ENCODE measurements around the gene ALOX15B. TPM values are rescaled to one million over a fixed set of nuclear protein-coding genes. Genes with fewer than 3 reads are reported as not detected.

The ALOX15B gene
- total and polyA plus RNA-seq, 10 of the 15 experiments (the other 5 are each of a cell fraction or from before 2014, with no cell fraction given) = 0.01 TPM; not detected in 9

DNA sequence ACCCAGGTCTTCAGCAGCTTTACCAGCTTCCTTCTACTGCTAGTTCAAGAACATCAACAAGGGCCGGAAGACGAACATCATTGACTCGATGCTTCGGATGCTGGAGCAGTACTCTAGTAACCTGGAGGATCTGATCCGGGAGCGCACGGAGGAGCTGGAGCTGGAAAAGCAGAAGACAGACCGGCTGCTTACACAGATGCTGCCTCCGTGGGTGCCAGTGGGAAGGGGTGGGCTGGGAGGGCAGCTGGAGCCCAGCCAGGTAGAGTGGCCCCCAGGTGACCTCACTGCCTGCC lies 24.4 kb upstream of the ALOX15B start:
- Histone ChIP-seq H3K4me3 (no peak overlapping the region), H3K4me1 (ENCODE audit: control insufficient read depth, insufficient read depth, low read length) (no peaks in the 10 kb centered on the region), H3K9ac (ENCODE audit: control insufficient read depth, insufficient read depth, low read length) (no peak overlapping the region), H3K27ac (ENCODE audit: control insufficient read depth, insufficient read depth) (no peak overlapping the region), H3K36me3 (ENCODE audit: control insufficient read depth in 2 of 2, insufficient read depth in 2 of 2, low read length in 1 of 2) (no peaks in the 10 kb centered on the region), H3K27me3 (replicated peaks in 1 of 2; ENCODE audit: control insufficient read depth in 2 of 2, insufficient read depth in 2 of 2, low read length in 1 of 2) (peaks cover 0 to 3% of the 10 kb centered on the region in 2 experiments; a peak in 3 of 4 replicates), H3K9me3 (replicated peaks; ENCODE audit: control insufficient read depth, insufficient read depth, low read length) (no peaks in the 10 kb centered on the region), H4K20me1 (ENCODE audit: control insufficient read depth, insufficient read depth) (no peaks in the 10 kb centered on the region), H2AFZ (ENCODE audit: control insufficient read depth, low read depth, low read length) (no peak overlapping the region), H3K4me2 (ENCODE audit: control insufficient read depth, insufficient read depth) (no peak overlapping the region), H3K79me2 (ENCODE audit: control insufficient read depth, insufficient read depth, low read length) (no peaks in the 10 kb centered on the region)
- TF ChIP-seq CBFB (IDR thresholded peaks at IDR 0.05; ENCODE audit: low read depth) = no peak
- no peak for TF ChIP-seq JUNB (IDR thresholded peaks at IDR 0.05)
- no peak for TF ChIP-seq SMAD5 (IDR thresholded peaks at IDR 0.05; ENCODE audit: low read depth)
- no peak for TF ChIP-seq MYB (IDR thresholded peaks at IDR 0.05; ENCODE audit: borderline replicate concordance, low read depth, low read length)
- TF ChIP-seq CHD4 (IDR thresholded peaks at IDR 0.05) = no peak
- TF ChIP-seq RELB (IDR thresholded peaks at IDR 0.05; ENCODE audit: low read depth) = no peak
- TF ChIP-seq CHD1 (IDR thresholded peaks at IDR 0.05; ENCODE audit: low read depth, low read length) = no peak
- TF ChIP-seq RBBP5 (conservative IDR thresholded peaks at IDR 0.05) = no peak
- RAD21 ChIA-PET (ENCODE audit: unreplicated experiment) = interaction anchor here (1.1 kb wide), 2 partner anchors 27 to 43 kb away, joined by 3 read pairs; no protein-coding TSS in a partner anchor
- intact Hi-C loops (cut with micrococcal nuclease; ENCODE audit: unreplicated experiment) = no loop called here
- in situ Hi-C loops (cut with MboI) = no loop called here
- CTCF ChIA-PET = interaction anchor here (1.2 kb wide), 1 partner anchor 43 kb away, joined by 3 read pairs; no protein-coding TSS in a partner anchor
- no peak for DNase-seq (ENCODE audit: low read depth, low spot score)
- no peak for ATAC-seq
- BruUV-seq (replicated peaks) = no TSS peak
- POLR2A ChIA-PET = no interaction called here
- SMC1A ChIA-PET (ENCODE audit: uncharacterized antibody, unreplicated experiment) = interaction anchor here (0.8 kb wide), 1 partner anchor 11 kb away, joined by 3 read pairs; no protein-coding TSS in a partner anchor
- no peak for FAIRE-seq
- WGBS (ENCODE audit: insufficient coverage, insufficient replicate concordance, low lambda C conversion rate, missing lambda C conversion rate) = 50% methylated on average over 7 of the region's 9 CpGs
